A549 (cell line): ENCODE results near the gene CDC27. TPM values are rescaled to one million over a fixed set of nuclear protein-coding genes. Genes with fewer than 3 reads are reported as not detected.

Source experiments
- ATAC-seq, 2 experiments: fragments of 200-7000 bp in 1 of 2; fragments of >200 bp in 1 of 2; cut with Nextera tagmentation in 1 of 2; cut with Tn5 transposase in 1 of 2; 3 replicates each; pipeline versions ENCODE4 v1.8.0 to v1.9.1; 2018 to 2020; ENCODE audit warnings: mild to moderate bottlenecking in 1 of 2, moderate library complexity in 1 of 2
- CTCF ChIA-PET: fragments of 300-600 bp; sonication (Branson Sonifier 250); formaldehyde crosslinking; extraction: SDS; loops from one replicate; lab custom pipeline; 2021; ENCODE audit warnings: antibody characterized with exemption, inconsistent platforms; lab: Yijun Ruan, JAX
- POLR2A ChIA-PET: fragments of 350-600 bp; formaldehyde crosslinking; extraction: SDS; loops from one replicate; lab custom pipeline; 2021; ENCODE audit warnings: antibody characterized with exemption, inconsistent platforms; lab: Yijun Ruan, JAX
- DNase-seq, 2 experiments: peaks; one replicate each; pipeline versions ENCODE4 v3.0.0 to v3.0.0-alpha.2; 2011 to 2016; ENCODE audit warnings: low read depth in 1 of 2, low spot score in 1 of 2
- FAIRE-seq: peaks from 2 replicates; lab custom pipeline; 2011; peaks lifted over from hg19 to GRCh38; lab: Jason Lieb, UNC
- H3K27ac ChIP-seq, 2 experiments: fragments of >200 bp; sonication (Bioruptor Twin); formaldehyde crosslinking; 3 replicates each; pipeline ENCODE4 v1.5.1; 2016 to 2017
- H3K4me1 ChIP-seq: fragments of >200 bp; sonication (Bioruptor Twin); formaldehyde crosslinking; 3 replicates; pipeline ENCODE4 v1.6.1; 2016
- H3K4me2 ChIP-seq: fragments of >200 bp; sonication (Bioruptor Twin); formaldehyde crosslinking; 3 replicates; pipeline ENCODE4 v1.6.1; 2016
- H3K4me3 ChIP-seq: fragments of >200 bp; sonication (Bioruptor Twin); formaldehyde crosslinking; 3 replicates; pipeline ENCODE4 v1.5.1; 2016
- H3K9me3 ChIP-seq: fragments of >200 bp; sonication (Bioruptor Twin); formaldehyde crosslinking; 3 replicates; pipeline ENCODE4 v1.6.1; 2016
- BCL3 ChIP-seq: fragments of >200 bp; sonication (Bioruptor Twin); formaldehyde crosslinking; IDR thresholded peaks from 3 replicates; pipeline ENCODE4 v1.6.1; 2016
- BHLHE40 ChIP-seq: IDR thresholded peaks from 2 replicates; pipeline ENCODE4 v1.6.1; 2012; ENCODE audit warnings: low read depth, low read length, inconsistent platforms
- CBX2 ChIP-seq: fragments of 200-600 bp; sonication (generic); IDR thresholded peaks from 2 replicates; pipeline ENCODE4 v1.6.1; 2016; ENCODE audit warnings: low read depth, mild to moderate bottlenecking, borderline replicate concordance
- CBX8 ChIP-seq: fragments of 200-600 bp; sonication (generic); IDR thresholded peaks from 2 replicates; pipeline ENCODE4 v1.6.1; 2016
- CEBPB ChIP-seq, 2 experiments: fragments of >200 bp in 1 of 2; sonication (Bioruptor Twin) in 1 of 2; formaldehyde crosslinking in 1 of 2; IDR thresholded peaks; 2 replicates each; pipeline ENCODE4 v1.6.1; 2012 to 2016
- CHD4 ChIP-seq: fragments of 200-600 bp; sonication (generic); IDR thresholded peaks from 2 replicates; pipeline ENCODE4 v1.6.1; 2016; ENCODE audit warnings: antibody characterized with exemption, mild to moderate bottlenecking, borderline replicate concordance
- CTCF ChIP-seq: fragments of >200 bp; sonication (Bioruptor Twin); formaldehyde crosslinking; IDR thresholded peaks from 3 replicates; pipeline ENCODE4 v1.5.1; 2016
- FOSB ChIP-seq: fragments of 250-450 bp; sonication (Bioruptor Pico); IDR thresholded peaks from 2 replicates; pipeline ENCODE4 v1.5.0; 2020; ENCODE audit warnings: mild to moderate bottlenecking, moderate library complexity
- FOSL2 ChIP-seq, 2 experiments: fragments of 450-650 bp in 1 of 2; fragments of >200 bp in 1 of 2; sonication (Bioruptor Twin) in 1 of 2; formaldehyde crosslinking; IDR thresholded peaks; 2 replicates each; pipeline versions ENCODE4 v1.5.0 to v1.6.1; 2016 to 2020; ENCODE audit warnings: mild to moderate bottlenecking in 1 of 2, moderate library complexity in 1 of 2
- HMGXB4 ChIP-seq: fragments of 250-450 bp; sonication (Bioruptor Pico); IDR thresholded peaks from 2 replicates; pipeline ENCODE4 v1.5.0; 2021; ENCODE audit warnings: mild to moderate bottlenecking, moderate library complexity, borderline replicate concordance
- JUNB ChIP-seq: fragments of >200 bp; sonication (Bioruptor Twin); formaldehyde crosslinking; IDR thresholded peaks from 2 replicates; pipeline ENCODE4 v1.6.1; 2016
- MAFK ChIP-seq: fragments of 450-650 bp; IDR thresholded peaks from 2 replicates; pipeline ENCODE4 v1.6.1; 2014; ENCODE audit not compliant: partially characterized antibody
- NPAS2 ChIP-seq: fragments of 250-450 bp; sonication (Bioruptor Pico); IDR thresholded peaks from 2 replicates; pipeline ENCODE4 v1.8.0; 2022; ENCODE audit warnings: mild to moderate bottlenecking, moderate library complexity, borderline replicate concordance
- NR3C1 ChIP-seq: fragments of >200 bp; sonication (Bioruptor Twin); formaldehyde crosslinking; IDR thresholded peaks from 3 replicates; pipeline ENCODE4 v1.6.1; 2017
- POLR2A ChIP-seq: IDR thresholded peaks from 2 replicates; pipeline ENCODE4 v1.6.1; 2012; ENCODE audit warnings: mild to moderate bottlenecking, low read length
- RCOR1 ChIP-seq: fragments of 150-350 bp; IDR thresholded peaks from 2 replicates; pipeline ENCODE4 v1.6.1; 2014; ENCODE audit warnings: antibody characterized with exemption, low read length, low read depth
- RFX5 ChIP-seq: fragments of 450-650 bp; IDR thresholded peaks from 2 replicates; pipeline ENCODE4 v1.7.1; 2014; ENCODE audit warnings: antibody characterized with exemption, mild to moderate bottlenecking, moderate library complexity
- RNF2 ChIP-seq: fragments of 200-600 bp; sonication (generic); IDR thresholded peaks from 2 replicates; pipeline ENCODE4 v1.6.1; 2016; ENCODE audit warnings: low read depth, mild to moderate bottlenecking, antibody characterized with exemption, moderate library complexity, borderline replicate concordance
- USF2 ChIP-seq: fragments of 450-650 bp; IDR thresholded peaks from 2 replicates; pipeline ENCODE4 v1.6.1; 2014; ENCODE audit warnings: antibody characterized with exemption
- WGBS: methylation state at CpG from one replicate; pipeline ENCODE4 v1.1.6; 2017; ENCODE audit errors: missing lambda C conversion rate; 5-methylcytosine and 5-hydroxymethylcytosine counted together
- polyA plus RNA-seq, 4 experiments: library from polyadenylated mRNA; depleted of rRNA in 3 of 4; stranded (reverse); fragments of >200 nt; fragmentation: RNase III in 1 of 4; extraction: RNeasy Plus Mini Kit Qiagen cat#74134 plus additional on column Dnase treatment in 1 of 4; gene quantifications; 2 replicates in 3 of 4; 3 replicates in 1 of 4; pipeline ENCODE4 v1.2.3, GENCODE V29; 2011 to 2017

CDC27 gene
- polyA plus RNA-seq, 2 of the 4 experiments (the other 2 are of a cell fraction): 88.0 to 150 TPM

GRCh38 chr17:47229535-47230443 is 40.7 kb upstream of the CDC27 start (continued):
- TF ChIP-seq BHLHE40 (no peak), RFX5 (no peak)

- WGBS: 61% methylated on average over 2 of the region's 2 CpGs
- DNase-seq: no peak
- no peak overlapping the region for H3K27ac ChIP-seq
- H3K9me3 ChIP-seq: 0 out of 3 replicates have a peak, but pooled peaks cover 6% of the 10 kb centered on the region
- TF ChIP-seq HMGXB4 (CRISPR knock-in tag) (no peak), MAFK (no peak), CTCF (no peak), JUNB (no peak), RNF2 (no peak), FOSL2 (IDR thresholded peaks at IDR 0.05) (no peak), FOSL2 (CRISPR knock-in tag; IDR thresholded peaks at IDR 0.05) (no peak), CEBPB (IDR thresholded peaks at IDR 0.05) (no peak), BCL3 (no peak), FOSB (no peak), USF2 (no peak), CHD4 (no peak), CBX8 (no peak), RCOR1 (no peak), POLR2A (no peak), NR3C1 (no peak), CBX2 (no peak), NPAS2 (CRISPR knock-in tag) (no peak), BHLHE40 (no peak)
- POLR2A ChIA-PET: no interaction called here
- no peak overlapping the region for H3K4me3 ChIP-seq
- no peak for ATAC-seq
- H3K4me1 ChIP-seq: peaks cover 20% of the 10 kb centered on the region
- CTCF ChIA-PET: interaction anchor here (0.9 to 8.7 kb wide), 5 partner anchors 9 to 96 kb away, joined by 3 to 204 read pairs (median 29); partner anchors contain the start of gene EFCAB13
- H3K4me2 ChIP-seq: no peak overlapping the region
- no peak for FAIRE-seq
These were observed 38.8 kb upstream of the CDC27 start for GRCh38 chr17:47227862-47228261.
